Esophagus squamous epithelium (tissue), 5 donors: Measurements from ENCODE around the gene CNTNAP5. TPM values are rescaled to one million over a fixed set of nuclear protein-coding genes. Genes with fewer than 3 reads are reported as not detected.

Experiments used
- DNase-seq: peaks from one replicate; lab custom pipeline; 2025; lab: John Stamatoyannopoulos, UW
- H3K27ac ChIP-seq, 4 donors: fragments of 200-600 bp; sonication (generic); one replicate each; pipeline ENCODE4 v1.5.1; 2016 to 2019; ENCODE audit warnings: mild to moderate bottlenecking in 1 of 4
- H3K27me3 ChIP-seq, 4 donors: fragments of 200-600 bp; sonication (generic); 1 replicate in 3 of 4; 2 replicates in 1 of 4; pipeline versions ENCODE4 v1.5.1 to v1.6.0; 2017 to 2021; ENCODE audit warnings: antibody characterized with exemption in 1 of 4
- H3K36me3 ChIP-seq, 3 donors: fragments of 200-600 bp; sonication (generic); one replicate each; pipeline ENCODE4 v1.5.1; 2016 to 2019
- H3K4me1 ChIP-seq, 3 donors: fragments of 200-600 bp; sonication (generic); one replicate each; pipeline ENCODE4 v1.5.1; 2017 to 2019
- H3K4me3 ChIP-seq, 4 donors: fragments of 200-600 bp; sonication (generic); 1 replicate in 3 of 4; 2 replicates in 1 of 4; pipeline ENCODE4 v1.5.1; 2016 to 2019; ENCODE audit warnings: mild to moderate bottlenecking in 2 of 4, moderate library complexity in 1 of 4
- H3K9me3 ChIP-seq, 3 donors: fragments of 200-600 bp; sonication (generic); one replicate each; pipeline ENCODE4 v1.5.1; 2016 to 2019
- CTCF ChIP-seq, 6 experiments: fragments of 450-650 bp in 4 of 6; fragments of 200-600 bp in 2 of 6; sonication (generic) in 2 of 6; IDR thresholded peaks; one replicate each; pipeline ENCODE4 v1.5.1; 2016 to 2019; ENCODE audit warnings: antibody characterized with exemption in 6 of 6, mild to moderate bottlenecking in 4 of 6, moderate library complexity in 4 of 6
- POLR2A ChIP-seq, 4 donors: fragments of 450-650 bp; IDR thresholded peaks; one replicate each; pipeline ENCODE4 v1.6.1; 2017; ENCODE audit warnings: antibody characterized with exemption in 4 of 4, mild to moderate bottlenecking in 4 of 4, moderate library complexity in 3 of 4
- WGBS, 2 donors: methylation state at CpG; one replicate each; pipeline ENCODE4 v1.1.5; 2018; 5-methylcytosine and 5-hydroxymethylcytosine counted together
- intact Hi-C: fragments of 100-400 bp; cut with DNase I; formaldehyde crosslinking; loops from one replicate; pipeline ENCODE4 v1.15.0; 2022
- total RNA-seq, 4 donors: library from RNA; depleted of rRNA; stranded (reverse); fragments of >200 nt; gene quantifications; one replicate each; pipeline ENCODE4 v1.1.0, GENCODE V29; 2016
- donor health status: DM: yes; HTN: yes; CAD: no.

The CNTNAP5 gene
- total RNA-seq, 4 donors from 2014 or later = not detected

- H3K4me3 ChIP-seq = no peak overlapping the region
- H3K36me3 ChIP-seq = no peaks in the 10 kb centered on the region
- no peak for DNase-seq
- no peaks in the 10 kb centered on the region for H3K27me3 ChIP-seq
- intact Hi-C loops = no loop called here
- H3K27ac ChIP-seq = no peak overlapping the region
- no peaks in the 10 kb centered on the region for H3K9me3 ChIP-seq
- TF ChIP-seq CTCF (IDR thresholded peaks at IDR 0.05) (no peak), POLR2A (IDR thresholded peaks at IDR 0.05) (no peak)
- no peaks in the 10 kb centered on the region for H3K4me1 ChIP-seq
- 43 to 75% methylated on average over 1 of the region's 1 CpG for WGBS, 2 donors
These were observed 560.2 kb downstream of the CNTNAP5 start for GRCh38 chr2:124585277-124585676.

GRCh38 chr2:124586210-124586609 lies 561.1 kb downstream of the CNTNAP5 start:
- TF ChIP-seq POLR2A (IDR thresholded peaks at IDR 0.05) (no peak), CTCF (IDR thresholded peaks at IDR 0.05) (no peak)
- Histone ChIP-seq H3K27me3 (no peaks in the 10 kb centered on the region), H3K36me3 (no peaks in the 10 kb centered on the region), H3K27ac (no peak overlapping the region), H3K4me3 (no peak overlapping the region), H3K4me1 (no peaks in the 10 kb centered on the region), H3K9me3 (no peaks in the 10 kb centered on the region)
- 79 to 81% methylated on average over 3 of the region's 3 CpGs for WGBS, 2 donors
- intact Hi-C loops = no loop called here
- DNase-seq = no peak

GRCh38 chr2:124586835-124587234 lies 561.7 kb downstream of the CNTNAP5 start:
- Histone ChIP-seq H3K27me3 (no peaks in the 10 kb centered on the region), H3K27ac (no peak overlapping the region), H3K9me3 (no peaks in the 10 kb centered on the region), H3K36me3 (no peaks in the 10 kb centered on the region), H3K4me1 (no peaks in the 10 kb centered on the region), H3K4me3 (no peak overlapping the region)
- 64 to 74% methylated on average over 2 of the region's 2 CpGs for WGBS, 2 donors
- DNase-seq = no peak
- intact Hi-C loops = no loop called here
- TF ChIP-seq POLR2A (IDR thresholded peaks at IDR 0.05) = no peak
- no peak for TF ChIP-seq CTCF (IDR thresholded peaks at IDR 0.05)

- intact Hi-C loops = no loop called here
- no peaks in the 10 kb centered on the region for H3K27me3 ChIP-seq
- no peaks in the 10 kb centered on the region for H3K36me3 ChIP-seq
- no peak for TF ChIP-seq CTCF (IDR thresholded peaks at IDR 0.05)
- no peak for TF ChIP-seq POLR2A (IDR thresholded peaks at IDR 0.05)
- H3K4me3 ChIP-seq = no peak overlapping the region
- H3K27ac ChIP-seq = no peak overlapping the region
- no peaks in the 10 kb centered on the region for H3K9me3 ChIP-seq
- no peak for DNase-seq
- WGBS, 2 donors = 87 to 93% methylated on average over 3 of the region's 3 CpGs
- H3K4me1 ChIP-seq = no peaks in the 10 kb centered on the region
These were observed 564.9 kb downstream of the CNTNAP5 start for GRCh38 chr2:124589971-124590370.

- intact Hi-C loops = no loop called here
- H3K27ac ChIP-seq = no peak overlapping the region
- DNase-seq = no peak
- no peaks in the 10 kb centered on the region for H3K27me3 ChIP-seq
- H3K4me3 ChIP-seq = no peak overlapping the region
- H3K36me3 ChIP-seq = no peaks in the 10 kb centered on the region
- TF ChIP-seq CTCF (IDR thresholded peaks at IDR 0.05) (no peak), POLR2A (IDR thresholded peaks at IDR 0.05) (no peak)
- no peaks in the 10 kb centered on the region for H3K9me3 ChIP-seq
- no peaks in the 10 kb centered on the region for H3K4me1 ChIP-seq
These were observed 577.7 kb downstream of the CNTNAP5 start for GRCh38 chr2:124602759-124603158.
